Measurements from ENCODE around the gene PHF11. TPM values are rescaled to one million over a fixed set of nuclear protein-coding genes. Genes with fewer than 3 reads are reported as not detected.
"Not testable (repeated sequence)": the region's sequence is repeated elsewhere in the genome, so short reads cannot be mapped to it uniquely, and the experiment has no call there.

PHF11 gene
- total RNA-seq, 1 donor from 2014 or later, result 12.0 TPM

GRCh38 chr13:49563516-49563915, 67.8 kb downstream of the PHF11 start:
- no peak overlapping the region for H3K27ac Mint-ChIP-seq (ENCODE audit: unreplicated experiment)
- H3K4me1 Mint-ChIP-seq, result no peaks in the 10 kb centered on the region
- no peak for DNase-seq (ENCODE audit: low read depth, low spot score)
- peaks cover 4% of the 10 kb centered on the region for H3K9me3 Mint-ChIP-seq
- H3K27me3 Mint-ChIP-seq (ENCODE audit: low read depth), result no peaks in the 10 kb centered on the region
- peaks cover 47% of the 10 kb centered on the region for H3K36me3 Mint-ChIP-seq (ENCODE audit: low read depth)
- no peak for TF ChIP-seq CTCF (conservative IDR thresholded peaks at IDR 0.05)
- H3K4me3 Mint-ChIP-seq, result no peak overlapping the region

DNA sequence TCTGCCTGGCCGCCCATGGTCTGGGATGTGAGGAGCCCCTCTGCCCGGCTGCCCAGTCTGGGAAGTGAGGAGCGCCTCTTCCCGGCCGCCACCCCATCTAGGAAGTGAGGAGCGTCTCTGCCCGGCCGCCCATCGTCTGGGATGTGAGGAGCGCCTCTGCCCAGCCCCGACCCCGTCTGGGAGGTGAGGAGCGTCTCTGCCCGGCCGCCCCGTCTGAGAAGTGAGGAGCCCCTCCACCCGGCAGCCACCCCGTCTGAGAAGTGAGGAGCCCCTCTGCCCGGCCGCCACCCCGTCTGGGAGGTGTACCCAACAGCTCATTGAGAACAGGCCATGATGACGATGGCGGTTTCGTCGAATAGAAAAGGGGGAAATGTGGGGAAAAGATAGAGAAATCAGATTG, 69.7 kb downstream of the PHF11 start:
- H3K9me3 Mint-ChIP-seq; H3K4me3 Mint-ChIP-seq; H3K4me1 Mint-ChIP-seq; H3K27me3 Mint-ChIP-seq (ENCODE audit: low read depth); DNase-seq (ENCODE audit: low read depth, low spot score); H3K27ac Mint-ChIP-seq (ENCODE audit: unreplicated experiment): not testable (repeated sequence)
- H3K36me3 Mint-ChIP-seq (ENCODE audit: low read depth), result peaks cover 33% of the 10 kb centered on the region

- no peaks in the 10 kb centered on the region for H3K27me3 Mint-ChIP-seq (ENCODE audit: low read depth)
- peaks cover 28% of the 10 kb centered on the region for H3K36me3 Mint-ChIP-seq (ENCODE audit: low read depth)
- DNase-seq (ENCODE audit: low read depth, low spot score), result no peak
- H3K9me3 Mint-ChIP-seq, result peaks cover 4% of the 10 kb centered on the region
- no peak for TF ChIP-seq CTCF (conservative IDR thresholded peaks at IDR 0.05)
- H3K27ac Mint-ChIP-seq (ENCODE audit: unreplicated experiment), result no peak overlapping the region
- no peaks in the 10 kb centered on the region for H3K4me1 Mint-ChIP-seq
- no peak overlapping the region for H3K4me3 Mint-ChIP-seq
Measured at GRCh38 chr13:49566461-49566860, 70.7 kb downstream of the PHF11 start.

DNA sequence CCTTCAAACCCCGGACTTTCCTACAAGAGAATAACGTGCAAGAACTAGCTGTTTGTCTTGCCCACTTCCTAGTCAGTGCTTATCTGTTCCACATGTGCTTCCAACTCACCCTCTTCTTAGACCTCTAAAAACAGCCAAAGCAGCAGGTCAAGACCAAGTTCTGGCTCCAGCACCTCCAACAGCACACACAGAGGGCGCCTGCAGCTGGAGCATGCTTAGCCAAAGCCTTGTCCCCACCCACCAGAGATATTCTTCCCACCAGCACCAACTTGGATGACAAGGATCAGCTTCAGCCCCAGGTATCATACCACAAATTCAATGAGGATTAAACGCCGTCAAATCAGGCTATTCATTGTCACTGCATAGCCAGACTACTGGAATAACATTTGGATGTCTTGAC, 71.7 kb downstream of the PHF11 start:
- Mint-ChIP-seq H3K9me3 (peaks cover 4% of the 10 kb centered on the region), H3K27me3 (ENCODE audit: low read depth) (no peaks in the 10 kb centered on the region), H3K4me1 (no peaks in the 10 kb centered on the region), H3K36me3 (ENCODE audit: low read depth) (peaks cover 28% of the 10 kb centered on the region), H3K27ac (ENCODE audit: unreplicated experiment) (no peak overlapping the region), H3K4me3 (no peak overlapping the region)
- DNase-seq (ENCODE audit: low read depth, low spot score), result no peak
- TF ChIP-seq CTCF (conservative IDR thresholded peaks at IDR 0.05), result no peak

DNA sequence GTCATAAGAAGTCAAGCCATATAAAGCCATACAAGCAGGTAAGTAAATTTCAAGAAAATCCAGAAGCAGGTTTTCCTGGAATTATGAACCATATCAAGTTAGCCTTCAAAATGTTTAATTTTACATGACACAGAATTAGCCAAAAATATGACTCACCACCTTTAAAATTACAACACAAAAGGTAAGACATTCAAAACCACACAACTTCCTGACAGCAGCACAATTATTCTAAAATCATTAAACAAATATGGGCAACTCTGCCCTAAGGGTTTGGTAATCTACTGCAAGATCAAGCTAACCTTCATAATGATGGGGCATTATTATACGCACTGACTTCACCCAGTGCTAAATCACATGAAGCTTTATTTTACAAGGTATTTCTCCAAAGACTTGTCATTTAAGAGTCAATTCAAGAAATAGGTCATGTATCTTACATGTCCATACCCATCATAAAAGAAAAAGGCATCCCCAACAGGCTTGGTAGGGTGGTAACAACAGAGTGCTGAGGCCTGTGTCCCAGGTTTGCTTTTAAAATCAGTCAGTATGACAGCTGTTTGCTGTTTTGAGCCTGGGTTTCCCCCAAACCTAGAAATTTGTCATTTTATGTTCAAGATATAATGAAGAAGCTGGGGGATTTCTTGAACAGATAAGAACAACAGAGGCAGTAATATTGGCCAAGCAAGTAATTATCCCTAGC, 74.4 kb downstream of the PHF11 start:
- H3K27me3 Mint-ChIP-seq (ENCODE audit: low read depth), result no peaks in the 10 kb centered on the region
- no peak for TF ChIP-seq CTCF (conservative IDR thresholded peaks at IDR 0.05)
- DNase-seq (ENCODE audit: low read depth, low spot score), result no peak
- no peaks in the 10 kb centered on the region for H3K9me3 Mint-ChIP-seq
- H3K4me3 Mint-ChIP-seq, result no peak overlapping the region
- H3K27ac Mint-ChIP-seq (ENCODE audit: unreplicated experiment), result no peak overlapping the region
- H3K36me3 Mint-ChIP-seq (ENCODE audit: low read depth), result peaks cover 18% of the 10 kb centered on the region
- no peaks in the 10 kb centered on the region for H3K4me1 Mint-ChIP-seq

GRCh38 chr13:49571299-49572240, 75.8 kb downstream of the PHF11 start:
- TF ChIP-seq CTCF (conservative IDR thresholded peaks at IDR 0.05), result no peak
- Mint-ChIP-seq H3K4me3 (no peak overlapping the region), H3K27ac (ENCODE audit: unreplicated experiment) (no peak overlapping the region), H3K9me3 (no peaks in the 10 kb centered on the region), H3K4me1 (no peaks in the 10 kb centered on the region), H3K27me3 (ENCODE audit: low read depth) (no peaks in the 10 kb centered on the region), H3K36me3 (ENCODE audit: low read depth) (peaks cover 16% of the 10 kb centered on the region)
- DNase-seq (ENCODE audit: low read depth, low spot score), result no peak

Data from neural crest cell (in vitro differentiated cells).